Urinary bladder (tissue), 4 donors: Measurements from ENCODE around the gene LHPP. TPM values are rescaled to one million over a fixed set of nuclear protein-coding genes. Genes with fewer than 3 reads are reported as not detected.

Experiments used
- DNase-seq: peaks from one replicate; pipeline ENCODE4 v3.0.0-alpha.2; 2015; ENCODE audit errors: extremely low spot score
- H3K27ac ChIP-seq: one replicate; pipeline ENCODE4 v1.5.1; 2013; ENCODE audit warnings: low read depth, mild to moderate bottlenecking, moderate library complexity
- H3K36me3 ChIP-seq: one replicate; pipeline ENCODE4 v1.6.1; 2013; ENCODE audit warnings: mild to moderate bottlenecking, moderate library complexity; ENCODE audit not compliant: insufficient read depth
- H3K4me1 ChIP-seq: one replicate; pipeline ENCODE4 v1.6.1; 2013; ENCODE audit warnings: mild to moderate bottlenecking, moderate library complexity; ENCODE audit not compliant: insufficient read depth
- H3K4me3 ChIP-seq: one replicate; pipeline ENCODE4 v1.5.1; 2013; ENCODE audit warnings: low read depth, low read length
- WGBS: extraction: QIAGEN DNeasy Blood & Tissue Kit; methylation state at CpG from one replicate; pipeline ENCODE4 v1.1.7; 2013; 5-methylcytosine and 5-hydroxymethylcytosine counted together
- polyA plus RNA-seq: library from polyadenylated mRNA; stranded (reverse); fragments of 200-250 nt; gene quantifications from one replicate; pipeline ENCODE4 v1.2.3, GENCODE V29; 2013
- total RNA-seq: library from RNA; depleted of rRNA; stranded (reverse); fragments of >200 nt; gene quantifications from one replicate; pipeline ENCODE4 v1.2.3, GENCODE V29; 2014
- donor health status: healthy with polysubstance abuse.
- donor health status: healthy.

Gene LHPP
- total and polyA plus RNA-seq, 2 donors = 6.6 to 15.8 TPM

DNA sequence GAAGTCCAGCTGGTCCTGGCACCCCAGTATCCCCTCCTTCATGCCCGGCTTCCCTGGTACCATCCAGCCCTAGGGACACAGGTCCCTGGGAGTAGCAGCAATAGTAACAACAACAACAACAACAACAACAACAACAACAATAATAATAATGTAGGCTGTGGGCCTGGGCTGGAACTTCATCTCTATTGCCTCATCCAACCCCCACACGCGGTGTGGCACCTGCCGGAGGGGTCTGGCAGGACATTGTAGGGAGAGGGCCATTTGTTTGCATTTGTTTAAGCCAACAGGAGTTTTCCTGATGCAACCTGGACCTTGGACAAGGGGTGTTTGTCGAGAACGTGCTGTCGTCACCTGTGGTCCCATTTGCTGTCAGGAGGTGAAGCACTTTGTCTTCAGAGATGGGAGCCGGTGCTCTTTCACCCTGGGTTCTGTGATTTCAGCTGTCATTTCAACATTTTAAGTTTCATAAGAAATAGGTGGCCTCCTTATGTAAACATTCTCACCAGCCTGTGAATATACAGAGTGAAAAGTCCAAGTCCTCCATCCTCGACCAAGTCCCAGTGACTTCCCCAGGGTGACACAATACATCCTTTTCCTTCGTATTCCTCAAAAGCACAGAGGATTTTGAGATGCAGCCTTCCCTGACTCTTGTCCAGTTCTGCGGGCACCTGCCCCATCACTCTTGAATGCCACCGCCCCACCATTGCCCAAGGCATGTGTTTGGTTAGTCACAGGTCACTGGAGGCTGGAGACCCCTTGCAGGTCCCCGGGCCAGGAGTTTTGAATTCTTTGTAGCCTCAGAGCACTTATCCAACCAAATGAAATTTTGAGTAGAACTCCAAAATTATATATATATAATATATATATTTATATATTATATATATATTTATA lies 9.2 kb downstream of the LHPP start:
- no peak overlapping the region for H3K4me3 ChIP-seq
- no peaks in the 10 kb centered on the region for H3K36me3 ChIP-seq
- no peaks in the 10 kb centered on the region for H3K4me1 ChIP-seq
- H3K27ac ChIP-seq = no peak overlapping the region
- no peak for DNase-seq
- 92% methylated on average over 13 of the region's 13 CpGs for WGBS

DNA sequence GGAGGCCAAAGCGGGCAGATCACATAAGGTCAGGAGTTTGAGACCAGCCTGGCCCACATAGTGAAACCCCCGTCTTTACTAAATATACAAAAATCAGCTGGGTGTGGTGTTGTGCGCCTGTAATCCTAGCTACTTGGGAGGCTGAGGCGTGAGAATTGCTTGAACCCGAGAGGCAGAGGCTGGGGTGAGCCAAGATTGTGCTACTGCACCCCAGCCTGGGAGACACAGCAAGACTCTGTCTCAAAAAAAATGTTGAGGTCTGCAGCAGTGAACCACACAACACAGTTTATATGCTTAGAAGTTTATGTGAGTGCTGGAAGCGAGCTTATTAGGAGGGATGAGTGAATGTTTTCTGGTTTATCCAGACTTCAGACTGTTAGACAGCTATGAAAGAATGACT lies 10.4 kb downstream of the LHPP start:
- no peak overlapping the region for H3K27ac ChIP-seq
- no peak for DNase-seq
- no peak overlapping the region for H3K4me3 ChIP-seq
- no peaks in the 10 kb centered on the region for H3K36me3 ChIP-seq
- WGBS = 86% methylated on average over 6 of the region's 6 CpGs
- H3K4me1 ChIP-seq = no peaks in the 10 kb centered on the region

DNA sequence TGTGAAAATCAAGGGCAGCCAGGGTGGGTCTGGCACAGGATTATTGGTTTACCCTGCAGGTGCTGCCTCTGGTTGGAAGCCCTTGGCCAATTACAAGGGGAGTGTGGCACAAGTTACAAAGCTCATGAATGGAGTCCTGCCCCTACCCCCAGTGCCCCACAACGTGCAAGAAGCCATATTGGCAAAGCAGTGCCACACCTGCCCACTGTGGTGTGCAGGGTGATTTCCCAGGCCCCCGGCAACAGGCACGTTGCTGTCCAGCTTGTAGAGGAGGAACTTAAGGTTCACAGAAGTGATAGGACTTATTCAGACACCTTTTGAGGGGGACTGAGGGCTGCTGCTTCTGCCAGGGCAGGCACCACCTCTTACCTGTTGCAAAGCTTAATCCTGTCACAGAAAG lies 11.4 kb downstream of the LHPP start:
- no peak for DNase-seq
- Histone ChIP-seq H3K27ac (no peak overlapping the region), H3K4me3 (no peak overlapping the region), H3K4me1 (no peaks in the 10 kb centered on the region), H3K36me3 (no peaks in the 10 kb centered on the region)
- WGBS = 71% methylated on average over 3 of the region's 3 CpGs

DNA sequence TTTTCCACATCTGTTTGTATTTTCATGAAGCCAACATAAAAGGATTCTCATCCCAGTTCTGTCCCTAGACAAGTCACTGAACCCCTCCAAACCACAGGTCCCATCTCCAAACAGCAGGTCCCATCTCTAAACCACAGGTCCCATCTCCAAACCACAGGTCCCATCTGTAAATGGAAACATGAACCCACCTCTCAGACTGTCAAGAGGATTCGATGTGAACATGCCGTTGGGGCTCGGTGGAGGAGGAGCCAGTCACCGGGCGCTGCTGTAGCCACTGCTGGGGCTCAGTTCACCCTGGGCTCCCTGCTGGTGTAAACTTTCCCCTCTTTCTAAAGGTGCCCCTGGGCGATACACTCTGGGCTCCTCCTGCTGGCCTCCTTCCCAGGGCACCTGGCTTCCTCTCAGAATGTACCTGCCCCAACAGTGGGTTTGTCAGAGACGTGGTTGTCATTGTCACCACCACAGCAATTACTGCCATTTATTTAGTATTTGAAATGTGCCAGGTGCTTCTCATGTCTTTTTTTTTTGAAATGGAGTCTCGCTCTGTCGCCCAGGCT lies 13.0 kb downstream of the LHPP start:
- WGBS = 78% methylated on average over 9 of the region's 9 CpGs

DNA sequence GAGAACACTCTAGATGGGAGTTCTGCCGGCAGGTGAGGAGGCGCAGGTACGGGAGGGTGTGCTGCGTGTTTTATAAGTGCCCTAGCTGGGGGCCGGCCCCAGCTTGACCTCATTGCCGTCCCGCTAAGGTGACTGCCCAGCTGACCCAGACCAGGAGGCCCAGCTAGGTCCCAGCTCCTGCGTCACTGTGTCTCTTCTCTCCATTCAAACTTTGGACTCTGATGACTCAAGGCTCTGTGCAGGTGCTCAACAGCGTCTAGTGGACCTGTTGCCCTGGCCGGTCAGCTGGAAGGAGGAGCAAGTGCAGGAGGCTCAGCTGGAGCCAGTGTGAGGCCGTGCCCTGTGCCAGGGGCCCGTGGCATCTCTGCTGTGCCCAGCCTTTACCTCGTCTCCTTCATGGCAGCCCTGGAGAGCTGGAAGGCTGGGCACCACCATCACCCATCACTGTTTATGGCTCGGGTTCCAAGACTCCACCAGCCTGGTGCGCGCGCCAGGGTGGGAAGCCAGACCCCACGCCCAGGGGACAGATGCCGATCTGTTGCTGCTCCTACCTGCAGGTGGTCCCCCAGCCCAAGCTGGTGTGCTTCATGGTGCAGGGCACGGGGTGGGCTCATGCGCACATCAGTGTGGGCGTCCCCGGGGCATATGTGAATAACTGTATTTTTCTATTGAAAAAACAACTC lies 14.6 kb downstream of the LHPP start:
- DNase-seq = no peak
- Histone ChIP-seq H3K27ac (no peak overlapping the region), H3K4me1 (no peaks in the 10 kb centered on the region), H3K36me3 (no peaks in the 10 kb centered on the region), H3K4me3 (no peak overlapping the region)
- WGBS = 94% methylated on average over 23 of the region's 23 CpGs

More for the DNA sequence above, 13.0 kb downstream of the LHPP start:
- H3K4me3 ChIP-seq = no peak overlapping the region
- no peak overlapping the region for H3K27ac ChIP-seq
- H3K4me1 ChIP-seq = no peaks in the 10 kb centered on the region
- DNase-seq = no peak
- no peaks in the 10 kb centered on the region for H3K36me3 ChIP-seq

DNA sequence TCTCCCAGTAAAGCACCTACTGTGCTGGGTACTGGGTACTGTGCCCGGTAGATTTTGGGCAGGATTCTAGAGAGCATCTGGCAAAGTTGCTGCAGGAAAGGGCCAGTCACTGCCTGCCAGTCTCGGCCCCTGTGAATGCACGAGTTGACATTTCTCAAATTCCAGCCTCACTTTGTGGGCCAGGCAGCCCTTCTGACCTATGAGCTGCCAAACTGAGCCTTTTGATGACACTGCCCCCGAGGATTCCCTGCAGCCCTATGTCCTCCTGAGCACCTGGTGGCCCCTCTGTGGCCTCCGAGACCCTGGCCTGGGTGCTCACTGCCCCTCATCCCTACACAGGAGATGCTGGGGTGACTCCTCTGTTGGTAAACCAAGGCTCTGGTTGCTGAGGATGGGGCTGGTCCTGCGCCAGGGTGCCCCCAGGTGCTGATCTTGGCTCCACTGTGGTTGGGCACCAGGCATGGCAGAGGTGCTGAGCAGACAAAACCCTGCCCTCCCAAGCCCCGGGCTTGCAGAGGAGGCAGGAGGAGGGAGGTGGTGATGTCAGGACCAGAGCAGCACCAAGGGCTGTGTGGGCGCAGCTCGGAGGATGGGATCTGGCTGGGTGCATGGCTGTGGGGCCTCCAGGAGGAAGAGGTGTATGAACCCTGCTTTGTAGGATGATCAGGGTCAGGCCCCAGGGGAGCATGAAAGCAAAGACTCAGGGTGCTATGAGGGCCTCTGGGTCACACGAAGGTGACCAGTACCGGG lies 16.2 kb downstream of the LHPP start:
- 74% methylated on average over 11 of the region's 11 CpGs for WGBS

DNA sequence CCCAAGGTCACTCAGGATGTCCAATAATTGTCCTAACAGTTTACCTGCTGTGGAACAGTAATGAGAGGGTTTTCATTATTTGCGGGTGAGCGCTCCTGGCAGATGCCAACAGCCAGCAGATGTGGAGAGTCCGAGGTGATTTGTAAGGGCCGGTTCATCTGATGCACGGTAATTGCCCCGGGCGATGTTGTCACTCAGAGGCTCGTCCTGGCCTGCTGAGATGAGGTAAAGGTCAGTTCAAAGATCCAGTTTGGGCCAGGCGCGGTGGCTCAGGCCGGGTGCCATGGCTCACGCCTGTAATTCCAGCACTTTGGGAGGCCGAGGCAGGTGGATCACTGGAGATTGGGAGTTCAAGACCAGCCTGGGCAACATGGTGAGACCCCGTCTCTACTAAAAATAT lies 16.9 kb downstream of the LHPP start:
- 84% methylated on average over 14 of the region's 14 CpGs for WGBS
- Histone ChIP-seq H3K27ac (no peak overlapping the region), H3K4me1 (no peaks in the 10 kb centered on the region), H3K4me3 (no peak overlapping the region), H3K36me3 (no peaks in the 10 kb centered on the region)
- no peak for DNase-seq

More for the DNA sequence above, 16.2 kb downstream of the LHPP start:
- Histone ChIP-seq H3K4me1 (no peaks in the 10 kb centered on the region), H3K4me3 (no peak overlapping the region), H3K36me3 (no peaks in the 10 kb centered on the region), H3K27ac (no peak overlapping the region)
- DNase-seq = no peak

DNA sequence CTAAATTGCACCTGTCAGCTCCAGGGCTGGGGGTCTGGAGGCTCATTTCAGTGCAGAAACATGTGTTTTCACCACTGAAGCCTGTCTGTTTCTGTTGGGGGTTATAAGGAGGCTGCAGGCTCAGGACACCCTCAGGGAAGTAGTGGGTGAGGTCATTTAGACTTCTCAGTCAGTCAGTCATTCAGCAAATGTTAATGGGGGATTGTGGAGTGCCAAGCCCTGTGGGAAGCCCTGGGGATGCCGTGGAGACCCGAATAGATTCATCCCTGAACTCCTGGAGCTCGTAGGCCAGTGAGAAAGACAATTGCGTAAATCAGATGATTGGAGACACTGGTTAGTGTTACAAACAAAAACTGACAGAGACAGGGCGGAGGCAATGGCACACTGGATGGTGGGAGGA lies 19.2 kb downstream of the LHPP start:
- 76% methylated on average over 5 of the region's 5 CpGs for WGBS
- Histone ChIP-seq H3K36me3 (no peaks in the 10 kb centered on the region), H3K27ac (no peak overlapping the region), H3K4me3 (no peak overlapping the region), H3K4me1 (no peaks in the 10 kb centered on the region)
- no peak for DNase-seq

DNA sequence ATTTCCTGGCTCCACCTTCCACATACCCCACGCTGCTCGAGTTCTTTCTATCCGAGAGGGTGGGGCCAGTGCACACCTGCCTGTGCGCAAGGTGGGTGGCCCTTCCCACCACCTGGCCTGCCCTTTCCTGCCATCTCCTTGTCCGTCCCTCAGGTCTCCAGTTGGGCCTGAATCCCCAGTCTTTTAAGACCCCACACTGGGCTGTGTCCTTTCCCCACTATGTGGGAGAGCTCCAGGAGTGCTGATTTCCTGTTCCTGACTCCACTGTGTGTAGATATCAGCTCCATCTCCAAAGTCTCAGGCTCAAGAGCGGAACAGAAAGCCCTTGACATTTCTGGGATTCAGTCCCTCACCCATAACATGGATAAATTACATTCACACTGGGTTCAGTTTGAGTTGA lies 20.1 kb downstream of the LHPP start:
- no peaks in the 10 kb centered on the region for H3K36me3 ChIP-seq
- 86% methylated on average over 6 of the region's 6 CpGs for WGBS
- no peaks in the 10 kb centered on the region for H3K4me1 ChIP-seq
- no peak overlapping the region for H3K27ac ChIP-seq
- no peak for DNase-seq
- H3K4me3 ChIP-seq = no peak overlapping the region

DNA sequence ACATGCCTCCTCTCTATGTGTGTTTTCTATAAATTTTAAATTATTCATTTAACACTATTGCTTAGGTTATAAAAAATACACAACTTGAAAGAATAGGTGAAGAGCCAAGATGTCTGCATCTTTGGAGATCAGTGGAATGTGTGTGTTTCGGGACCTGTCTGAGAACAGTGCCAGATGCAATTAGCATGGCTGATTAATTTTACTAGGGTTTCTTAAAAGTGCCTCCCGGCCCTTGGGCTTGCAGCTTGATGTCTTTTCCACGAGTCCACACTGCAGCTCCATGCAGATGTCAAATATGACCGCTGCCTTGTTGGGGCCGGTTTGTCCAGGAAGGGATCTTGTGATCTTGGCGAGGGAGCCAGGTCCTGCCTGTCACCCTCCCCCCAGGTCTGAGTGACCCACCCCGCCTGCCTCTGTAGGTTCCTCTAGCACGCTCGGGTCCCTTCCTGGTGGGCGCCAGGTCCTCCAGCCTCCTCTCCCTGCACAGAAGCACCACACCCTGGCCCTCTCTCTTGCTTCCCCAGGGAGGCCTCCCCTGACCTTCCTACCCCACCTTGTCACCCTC lies 20.7 kb downstream of the LHPP start:
- no peak for DNase-seq
- WGBS = 80% methylated on average over 10 of the region's 10 CpGs
- no peak overlapping the region for H3K27ac ChIP-seq
- no peak overlapping the region for H3K4me3 ChIP-seq
- H3K36me3 ChIP-seq = no peaks in the 10 kb centered on the region
- no peaks in the 10 kb centered on the region for H3K4me1 ChIP-seq

DNA sequence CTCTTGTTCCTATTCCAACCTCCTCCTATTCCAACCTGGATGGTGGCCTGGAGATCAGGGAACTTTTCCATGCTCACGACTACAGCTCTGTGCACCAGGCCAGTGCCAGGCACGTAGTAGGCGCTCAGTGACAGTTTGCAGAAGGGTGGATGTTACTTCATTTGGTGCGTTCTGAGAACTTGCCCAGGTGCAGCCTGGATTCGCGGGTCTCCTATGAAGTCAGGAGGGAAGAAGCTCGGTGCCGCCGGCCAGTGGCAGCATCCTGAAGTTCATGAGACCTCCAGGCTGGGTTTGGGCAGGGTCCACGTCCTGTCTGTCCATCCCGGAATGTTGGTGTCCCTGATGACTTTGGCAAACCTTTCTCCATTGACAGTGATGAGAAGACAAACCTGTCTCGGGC lies 21.3 kb downstream of the LHPP start:
- no peak overlapping the region for H3K4me3 ChIP-seq
- H3K36me3 ChIP-seq = no peaks in the 10 kb centered on the region
- H3K27ac ChIP-seq = no peak overlapping the region
- no peak for DNase-seq
- H3K4me1 ChIP-seq = no peaks in the 10 kb centered on the region
- 88% methylated on average over 12 of the region's 12 CpGs for WGBS

DNA sequence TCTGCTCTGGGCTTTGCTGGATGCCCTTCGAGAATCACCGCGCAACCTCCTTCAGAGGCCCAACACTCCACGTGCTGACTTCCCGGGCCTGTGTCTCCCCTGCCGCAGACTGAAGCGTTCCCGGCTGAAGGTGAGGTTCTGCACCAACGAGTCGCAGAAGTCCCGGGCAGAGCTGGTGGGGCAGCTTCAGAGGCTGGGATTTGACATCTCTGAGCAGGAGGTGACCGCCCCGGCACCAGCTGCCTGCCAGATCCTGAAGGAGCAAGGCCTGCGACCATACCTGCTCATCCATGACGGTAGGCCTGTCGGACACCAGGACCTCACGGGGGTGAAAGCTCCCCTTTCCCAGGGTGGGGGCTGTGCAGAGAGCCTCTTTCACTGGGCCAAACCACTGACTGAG lies 22.4 kb downstream of the LHPP start:
- Histone ChIP-seq H3K4me3 (no peak overlapping the region), H3K4me1 (no peaks in the 10 kb centered on the region), H3K36me3 (no peaks in the 10 kb centered on the region), H3K27ac (no peak overlapping the region)
- WGBS = 94% methylated on average over 17 of the region's 17 CpGs
- no peak for DNase-seq

DNA sequence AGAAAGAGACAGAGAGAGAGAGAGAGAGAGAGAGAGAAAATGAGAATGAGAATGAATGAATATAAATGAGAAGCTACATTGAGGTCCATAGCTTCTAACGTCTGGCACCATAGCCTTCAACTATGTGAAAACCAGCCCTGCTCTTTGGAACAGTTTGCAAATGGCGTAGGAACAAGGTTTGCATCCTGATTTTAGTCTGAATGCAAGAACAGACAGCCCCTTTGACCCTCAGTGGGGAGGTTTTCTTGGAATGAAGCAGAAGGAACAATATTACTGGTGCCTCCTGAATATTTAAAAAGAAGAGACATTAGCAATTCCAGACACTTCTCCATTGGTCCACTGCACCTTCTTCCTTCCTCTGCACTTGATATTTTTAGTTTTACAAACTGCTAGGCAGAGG lies 23.0 kb downstream of the LHPP start:
- no peak for DNase-seq
- no peaks in the 10 kb centered on the region for H3K4me1 ChIP-seq
- no peak overlapping the region for H3K27ac ChIP-seq
- H3K4me3 ChIP-seq = no peak overlapping the region
- 80% methylated on average over 2 of the region's 2 CpGs for WGBS
- H3K36me3 ChIP-seq = no peaks in the 10 kb centered on the region
